ENCODE results near the gene SGCA. TPM values are rescaled to one million over a fixed set of nuclear protein-coding genes. Genes with fewer than 3 reads are reported as not detected.

SGCA gene
- total and polyA plus RNA-seq, 9 of the 15 experiments (the other 6 are each of a cell fraction or from before 2014, with no cell fraction given), result not detected

GRCh38 chr17:50139950-50140885 lies 25.6 kb upstream of the SGCA start (continued):
- no peak for TF ChIP-seq ATF6 (CRISPR knock-in tag; IDR thresholded peaks at IDR 0.05)
- TF ChIP-seq CXXC5 (CRISPR knock-in tag; IDR thresholded peaks at IDR 0.05), result peak; percentile 65
- TF ChIP-seq ZBTB43 (CRISPR knock-in tag; IDR thresholded peaks at IDR 0.05), result no peak
- TF ChIP-seq ZBTB12 (CRISPR knock-in tag; IDR thresholded peaks at IDR 0.05), result 0 out of 2 replicates have a peak, but pooled peaks have one; percentile 40
- TF ChIP-seq RB1 (IDR thresholded peaks at IDR 0.05; ENCODE audit: low read depth), result peak; percentile 88; the same call in 1 of the 2 replicates
- TF ChIP-seq GATA2 (CRISPR knock-in tag; IDR thresholded peaks at IDR 0.05), result peak; percentile 53
- TF ChIP-seq ZEB2 (IDR thresholded peaks at IDR 0.05), result peak; percentile 43; the same call in 1 of the 2 replicates
- no peak for TF ChIP-seq HINFP (tag; conservative IDR thresholded peaks at IDR 0.05; ENCODE audit: low read depth)
- TF ChIP-seq REST (IDR thresholded peaks at IDR 0.05; ENCODE audit: borderline replicate concordance), result peak; percentile 70; the same call in 1 of the 2 replicates
- TF ChIP-seq REST (CRISPR knock-in tag; IDR thresholded peaks at IDR 0.05; ENCODE audit: low read depth), result no peak
- 0 out of 2 replicates have a peak, but pooled peaks have one; percentile 48 for TF ChIP-seq KLF16 (IDR thresholded peaks at IDR 0.05)
- TF ChIP-seq ZNF778 (CRISPR knock-in tag; IDR thresholded peaks at IDR 0.05), result no peak
